Measurements from ENCODE around the gene RNF19B.
"Not testable (repeated sequence)": the region's sequence is repeated elsewhere in the genome, so short reads cannot be mapped to it uniquely, and the experiment has no call there.

RNF19B gene

GRCh38 chr1:32978854-32979253 lies 14.2 kb upstream of the RNF19B start:
- no peak for TF ChIP-seq CTCF (IDR thresholded peaks at IDR 0.05; ENCODE audit: extremely low read depth, insufficient read depth, missing control alignments)
- no peak for DNase-seq (ENCODE audit: low spot score)
- in situ Hi-C loops (cut with MboI; ENCODE audit: low pct_unique_long_range_greater_than_20kb, low sequenced_read_pairs, unreplicated experiment): no loop called here

GRCh38 chr1:32977546-32978087 lies 13.0 kb upstream of the RNF19B start:
- in situ Hi-C loops (cut with MboI; ENCODE audit: low pct_unique_long_range_greater_than_20kb, low sequenced_read_pairs, unreplicated experiment): no loop called here
- no peak for DNase-seq (ENCODE audit: low spot score)
- no peak for TF ChIP-seq CTCF (IDR thresholded peaks at IDR 0.05; ENCODE audit: extremely low read depth, insufficient read depth, missing control alignments)

GRCh38 chr1:32975055-32975454 lies 10.4 kb upstream of the RNF19B start:
- in situ Hi-C loops (cut with MboI; ENCODE audit: low pct_unique_long_range_greater_than_20kb, low sequenced_read_pairs, unreplicated experiment); DNase-seq (ENCODE audit: low spot score): not testable (repeated sequence)

- in situ Hi-C loops (cut with MboI; ENCODE audit: low pct_unique_long_range_greater_than_20kb, low sequenced_read_pairs, unreplicated experiment); DNase-seq (ENCODE audit: low spot score): not testable (repeated sequence)
Observed at GRCh38 chr1:32973458-32973857, 8.8 kb upstream of the RNF19B start.

- in situ Hi-C loops (cut with MboI; ENCODE audit: low pct_unique_long_range_greater_than_20kb, low sequenced_read_pairs, unreplicated experiment): no loop called here
- no peak for TF ChIP-seq CTCF (IDR thresholded peaks at IDR 0.05; ENCODE audit: extremely low read depth, insufficient read depth, missing control alignments)
Observed at GRCh38 chr1:32972814-32973428, 8.3 kb upstream of the RNF19B start.

GRCh38 chr1:32971576-32971975 lies 7.0 kb upstream of the RNF19B start:
- in situ Hi-C loops (cut with MboI; ENCODE audit: low pct_unique_long_range_greater_than_20kb, low sequenced_read_pairs, unreplicated experiment): no loop called here
- no peak for TF ChIP-seq CTCF (IDR thresholded peaks at IDR 0.05; ENCODE audit: extremely low read depth, insufficient read depth, missing control alignments)
- DNase-seq (ENCODE audit: low spot score): no peak

More at GRCh38 chr1:32972814-32973428, 8.3 kb upstream of the RNF19B start:
- peak; percentile 48 for DNase-seq (ENCODE audit: low spot score)

- TF ChIP-seq CTCF (IDR thresholded peaks at IDR 0.05; ENCODE audit: extremely low read depth, insufficient read depth, missing control alignments): no peak
- in situ Hi-C loops (cut with MboI; ENCODE audit: low pct_unique_long_range_greater_than_20kb, low sequenced_read_pairs, unreplicated experiment): no loop called here
Observed at GRCh38 chr1:32971156-32971555, 6.5 kb upstream of the RNF19B start.

GRCh38 chr1:32969566-32969965 lies 5.0 kb upstream of the RNF19B start:
- in situ Hi-C loops (cut with MboI; ENCODE audit: low pct_unique_long_range_greater_than_20kb, low sequenced_read_pairs, unreplicated experiment): no loop called here
- TF ChIP-seq CTCF (IDR thresholded peaks at IDR 0.05; ENCODE audit: extremely low read depth, insufficient read depth, missing control alignments): no peak
- no peak for DNase-seq (ENCODE audit: low spot score)

More at GRCh38 chr1:32971156-32971555, 6.5 kb upstream of the RNF19B start:
- no peak for DNase-seq (ENCODE audit: low spot score)
